GM19023 (cell line): ENCODE data around the gene GULP1.

Source experiments
- ATAC-seq: cut with Tn5 transposase; IDR thresholded peaks from one replicate; pipeline ENCODE4 v1.9.1; 2021; ENCODE audit warnings: mild to moderate bottlenecking, moderate library complexity; ENCODE audit not compliant: unreplicated experiment

GULP1 gene

DNA sequence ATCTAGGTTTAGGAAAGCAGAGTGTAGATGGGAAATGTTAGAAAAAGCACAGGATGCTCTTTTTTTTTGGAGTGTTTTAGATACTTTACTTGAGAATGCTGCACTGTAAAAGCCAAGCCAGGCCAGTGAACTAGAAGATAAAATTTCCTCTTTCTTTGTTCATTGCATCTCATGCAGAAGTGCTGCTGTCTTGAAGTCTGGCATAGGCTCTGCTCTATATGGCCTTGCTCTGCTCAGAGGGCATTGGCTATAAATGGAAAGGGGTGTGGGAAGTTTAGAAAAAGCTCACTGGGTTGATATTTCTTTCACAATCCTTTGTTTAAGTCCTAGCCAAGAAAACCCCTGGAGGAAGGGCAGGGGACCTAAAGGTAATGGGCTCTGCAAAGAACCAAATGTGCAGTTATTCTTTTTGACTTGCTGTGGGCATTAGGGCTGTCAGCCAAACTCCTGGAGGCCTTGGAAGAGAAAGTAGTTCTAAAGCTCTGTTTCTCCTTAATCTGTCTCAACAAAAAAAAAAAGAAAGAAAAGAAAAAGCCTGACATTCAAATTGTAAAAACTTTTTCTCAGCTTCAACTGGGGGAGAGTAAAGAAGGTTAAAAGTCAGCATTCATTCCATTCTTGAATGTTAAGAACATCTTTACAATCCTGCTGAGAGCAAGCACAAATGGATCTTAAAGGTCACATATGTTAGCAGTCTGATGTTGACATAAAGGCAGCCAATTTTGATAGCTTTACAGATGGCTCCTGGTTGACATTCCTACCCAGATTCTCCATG lies 338.3 kb downstream of the GULP1 start:
- ATAC-seq: no peak

DNA sequence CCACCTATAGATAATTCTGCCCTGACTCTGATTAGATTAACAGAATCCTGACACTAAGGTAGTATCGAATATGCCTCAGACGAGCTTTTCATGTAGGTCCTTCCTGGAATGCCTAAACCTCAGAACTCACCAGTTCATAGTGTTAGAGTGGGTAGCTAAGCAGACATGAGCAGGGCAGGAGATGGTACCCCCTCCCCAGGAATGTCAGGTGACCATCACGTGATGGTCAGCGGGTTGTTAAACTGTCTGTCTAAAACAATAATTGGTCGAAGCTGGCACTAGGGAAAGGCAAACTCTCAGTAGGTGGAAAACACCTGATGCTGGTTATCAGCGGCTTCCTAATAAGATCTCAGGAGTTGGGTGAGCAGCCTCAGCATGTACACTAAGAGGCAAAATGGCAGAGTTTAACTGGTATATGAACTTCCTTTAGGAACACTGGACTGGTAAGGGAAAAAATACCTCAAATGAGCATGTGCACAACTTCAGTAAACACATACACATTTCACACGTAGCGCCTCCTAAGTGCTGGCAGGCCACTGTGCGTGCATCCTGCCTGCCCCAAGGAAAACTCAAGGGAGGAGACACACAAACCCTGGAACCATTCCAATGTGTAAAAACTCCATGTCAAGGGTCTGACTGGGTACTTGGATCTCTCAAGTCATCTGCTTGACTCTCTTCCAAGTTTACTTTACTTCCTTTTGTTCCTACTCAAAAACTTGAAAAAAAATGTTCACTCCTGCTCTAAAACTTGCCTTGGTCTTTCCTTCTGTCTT lies 339.5 kb downstream of the GULP1 start:
- no peak for ATAC-seq

DNA sequence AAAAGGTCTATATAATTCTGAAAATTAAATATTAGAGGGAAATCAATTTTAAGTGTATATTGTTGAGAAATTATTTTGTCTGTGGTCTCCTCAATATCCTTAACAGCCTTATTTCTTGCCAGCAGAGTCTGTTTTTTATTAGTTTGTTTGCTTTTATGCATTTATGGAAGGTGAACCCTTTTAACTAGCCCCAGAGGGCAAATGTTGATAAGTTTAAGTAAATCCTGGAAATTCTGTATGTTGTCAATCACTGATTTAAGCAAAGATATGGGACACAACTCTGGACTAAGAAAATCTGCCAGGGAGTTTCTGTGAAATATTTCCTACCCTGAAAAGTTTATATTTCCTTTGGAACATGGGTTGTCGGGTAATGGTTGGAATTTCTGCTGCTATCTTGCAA lies 343.0 kb downstream of the GULP1 start:
- ATAC-seq: no peak
